WERI-Rb-1 (cell line): ENCODE measurements around the gene XIRP2.

Source experiments
- DNase-seq: peaks from one replicate; pipeline ENCODE4 v3.0.0-alpha.2; 2020
- H3K27ac ChIP-seq: fragments of 250-450 bp; sonication (Bioruptor Pico); 2 replicates; pipeline ENCODE4 v1.5.1; 2020; ENCODE audit warnings: mild to moderate bottlenecking, moderate library complexity
- H3K27me3 ChIP-seq: fragments of 250-450 bp; sonication (Bioruptor Pico); 2 replicates; pipeline ENCODE4 v1.5.1; 2021; ENCODE audit warnings: mild to moderate bottlenecking, low read depth, moderate library complexity; ENCODE audit not compliant: insufficient read depth, severe bottlenecking
- H3K36me3 ChIP-seq: fragments of 250-450 bp; sonication (Bioruptor Pico); 2 replicates; pipeline ENCODE4 v1.5.1; 2020; ENCODE audit warnings: mild to moderate bottlenecking, moderate library complexity
- H3K4me3 ChIP-seq: 2 replicates; pipeline ENCODE4 v1.5.1; 2011; ENCODE audit warnings: low read depth, mild to moderate bottlenecking, control low read depth, low read length
- H3K9me3 ChIP-seq: fragments of 250-450 bp; sonication (Bioruptor Pico); 2 replicates; pipeline ENCODE4 v1.5.1; 2021; ENCODE audit warnings: mild to moderate bottlenecking, moderate library complexity; ENCODE audit not compliant: severe bottlenecking
- CTCF ChIP-seq: IDR thresholded peaks from 2 replicates; pipeline ENCODE4 v1.5.1; 2011; ENCODE audit warnings: low read depth, mild to moderate bottlenecking, control low read depth, inconsistent platforms, low read length

The XIRP2 gene

GRCh38 chr2:166917415-166917814, 29.1 kb downstream of the XIRP2 start:
- no peak overlapping the region for H3K27ac ChIP-seq
- H3K4me3 ChIP-seq, result no peak overlapping the region
- H3K36me3 ChIP-seq, result no peaks in the 10 kb centered on the region
- no peaks in the 10 kb centered on the region for H3K27me3 ChIP-seq
- no peak for TF ChIP-seq CTCF
- DNase-seq, result no peak
- H3K9me3 ChIP-seq, result no peaks in the 10 kb centered on the region

- no peaks in the 10 kb centered on the region for H3K9me3 ChIP-seq
Observed at GRCh38 chr2:166921261-166921896, 33.1 kb downstream of the XIRP2 start.

GRCh38 chr2:166924967-166925366, 36.7 kb downstream of the XIRP2 start:
- no peak overlapping the region for H3K4me3 ChIP-seq
- no peaks in the 10 kb centered on the region for H3K36me3 ChIP-seq
- no peak for TF ChIP-seq CTCF
- H3K9me3 ChIP-seq, result no peaks in the 10 kb centered on the region
- no peaks in the 10 kb centered on the region for H3K27me3 ChIP-seq
- H3K27ac ChIP-seq, result no peak overlapping the region
- no peak for DNase-seq

More at GRCh38 chr2:166921261-166921896, 33.1 kb downstream of the XIRP2 start:
- DNase-seq, result no peak
- no peak overlapping the region for H3K27ac ChIP-seq
- no peaks in the 10 kb centered on the region for H3K27me3 ChIP-seq
- no peaks in the 10 kb centered on the region for H3K36me3 ChIP-seq
- TF ChIP-seq CTCF, result no peak
- no peak overlapping the region for H3K4me3 ChIP-seq

GRCh38 chr2:166926657-166927056, 38.4 kb downstream of the XIRP2 start:
- no peaks in the 10 kb centered on the region for H3K36me3 ChIP-seq
- TF ChIP-seq CTCF, result no peak
- DNase-seq, result no peak

GRCh38 chr2:166932032-166932431, 43.8 kb downstream of the XIRP2 start:
- TF ChIP-seq CTCF, result no peak
- Histone ChIP-seq H3K4me3 (no peak overlapping the region), H3K27ac (no peak overlapping the region), H3K9me3 (no peaks in the 10 kb centered on the region), H3K36me3 (no peaks in the 10 kb centered on the region), H3K27me3 (no peaks in the 10 kb centered on the region)
- no peak for DNase-seq

More at GRCh38 chr2:166926657-166927056, 38.4 kb downstream of the XIRP2 start:
- H3K27me3 ChIP-seq, result no peaks in the 10 kb centered on the region
- H3K4me3 ChIP-seq, result no peak overlapping the region
- no peak overlapping the region for H3K27ac ChIP-seq
- H3K9me3 ChIP-seq, result no peaks in the 10 kb centered on the region

GRCh38 chr2:166934817-166935216, 46.5 kb downstream of the XIRP2 start:
- Histone ChIP-seq H3K36me3 (no peaks in the 10 kb centered on the region), H3K9me3 (no peaks in the 10 kb centered on the region), H3K27me3 (no peaks in the 10 kb centered on the region), H3K27ac (no peak overlapping the region), H3K4me3 (no peak overlapping the region)
- TF ChIP-seq CTCF, result no peak
- no peak for DNase-seq
